Stomach (tissue), 9 donors: ENCODE measurements around the gene FAAP100. TPM values are rescaled to one million over a fixed set of nuclear protein-coding genes. Genes with fewer than 3 reads are reported as not detected.

Experiments used
- DNase-seq, 2 donors: peaks; one replicate each; pipeline versions ENCODE4 v3.0.0 to v3.0.0-alpha.2; 2013 to 2019
- H3K27ac ChIP-seq, 5 donors: fragments of 200-600 bp in 4 of 5; sonication (generic) in 4 of 5; one replicate each; pipeline ENCODE4 v1.5.1; 2013 to 2019; ENCODE audit warnings: mild to moderate bottlenecking in 1 of 5, moderate library complexity in 1 of 5
- H3K27me3 ChIP-seq, 3 donors: fragments of 200-600 bp; sonication (generic); one replicate each; pipeline ENCODE4 v1.5.1; 2017 to 2019; ENCODE audit warnings: mixed run types in 1 of 3
- H3K36me3 ChIP-seq, 4 donors: fragments of 200-600 bp; sonication (generic); 1 replicate in 3 of 4; 2 replicates in 1 of 4; pipeline ENCODE4 v1.5.1; 2016 to 2019
- H3K4me1 ChIP-seq, 4 donors: fragments of 200-600 bp; sonication (generic); one replicate each; pipeline ENCODE4 v1.5.1; 2016 to 2019
- H3K4me3 ChIP-seq, 4 donors: fragments of 200-600 bp; sonication (generic) in 3 of 4; one replicate each; pipeline ENCODE4 v1.5.1; 2016 to 2019; ENCODE audit warnings: mild to moderate bottlenecking in 1 of 4
- H3K9me3 ChIP-seq, 4 donors: fragments of 200-600 bp; sonication (generic); one replicate each; pipeline ENCODE4 v1.5.1; 2016 to 2019
- CTCF ChIP-seq, 7 experiments: fragments of 450-650 bp in 4 of 7; fragments of 200-600 bp in 3 of 7; sonication (generic) in 3 of 7; IDR thresholded peaks; one replicate each; pipeline ENCODE4 v1.5.1; 2016 to 2019; ENCODE audit warnings: antibody characterized with exemption in 7 of 7, control low read depth in 2 of 7, mild to moderate bottlenecking in 1 of 7
- EP300 ChIP-seq: sonication (generic); formaldehyde crosslinking; IDR thresholded peaks from one replicate; pipeline ENCODE4 v1.6.1; 2017; ENCODE audit warnings: antibody characterized with exemption
- POLR2A ChIP-seq, 4 donors: fragments of 450-650 bp; IDR thresholded peaks; one replicate each; pipeline ENCODE4 v1.6.1; 2016; ENCODE audit warnings: antibody characterized with exemption in 4 of 4, control low read depth in 2 of 4, mild to moderate bottlenecking in 1 of 4, moderate library complexity in 1 of 4
- POLR2AphosphoS5 ChIP-seq, 3 donors: sonication (generic); formaldehyde crosslinking; IDR thresholded peaks; one replicate each; pipeline ENCODE4 v1.6.1; 2016; ENCODE audit warnings: antibody characterized with exemption in 3 of 3
- WGBS, 5 donors: extraction: QIAGEN DNeasy Blood & Tissue Kit in 3 of 5; methylation state at CpG; one replicate each; pipeline versions ENCODE4 v1.1.5 to v1.1.7; 2013 to 2018; 5-methylcytosine and 5-hydroxymethylcytosine counted together
- intact Hi-C: fragments of 100-400 bp; cut with DNase I; formaldehyde crosslinking; loops from one replicate; pipeline ENCODE4 v1.15.1; 2023; ENCODE audit warnings: low total_unique reads
- polyA plus RNA-seq, 3 donors: library from polyadenylated mRNA; stranded (reverse); fragments of 200-250 nt; gene quantifications; one replicate each; pipeline ENCODE4 v1.2.3, GENCODE V29; 2013
- total RNA-seq, 5 donors: library from RNA; depleted of rRNA; stranded (reverse); fragments of >200 nt; gene quantifications; one replicate each; pipeline versions ENCODE4 v1.1.0 to v1.2.3, GENCODE V29; 2014 to 2016
- donor health status: healthy with polysubstance abuse.
- donor health status: Bipolar disorder and iron deficiency.
- donor health status: healthy.

Gene FAAP100
- total and polyA plus RNA-seq, 8 donors, result 11.9 to 130 (median 24.3) TPM

DNA sequence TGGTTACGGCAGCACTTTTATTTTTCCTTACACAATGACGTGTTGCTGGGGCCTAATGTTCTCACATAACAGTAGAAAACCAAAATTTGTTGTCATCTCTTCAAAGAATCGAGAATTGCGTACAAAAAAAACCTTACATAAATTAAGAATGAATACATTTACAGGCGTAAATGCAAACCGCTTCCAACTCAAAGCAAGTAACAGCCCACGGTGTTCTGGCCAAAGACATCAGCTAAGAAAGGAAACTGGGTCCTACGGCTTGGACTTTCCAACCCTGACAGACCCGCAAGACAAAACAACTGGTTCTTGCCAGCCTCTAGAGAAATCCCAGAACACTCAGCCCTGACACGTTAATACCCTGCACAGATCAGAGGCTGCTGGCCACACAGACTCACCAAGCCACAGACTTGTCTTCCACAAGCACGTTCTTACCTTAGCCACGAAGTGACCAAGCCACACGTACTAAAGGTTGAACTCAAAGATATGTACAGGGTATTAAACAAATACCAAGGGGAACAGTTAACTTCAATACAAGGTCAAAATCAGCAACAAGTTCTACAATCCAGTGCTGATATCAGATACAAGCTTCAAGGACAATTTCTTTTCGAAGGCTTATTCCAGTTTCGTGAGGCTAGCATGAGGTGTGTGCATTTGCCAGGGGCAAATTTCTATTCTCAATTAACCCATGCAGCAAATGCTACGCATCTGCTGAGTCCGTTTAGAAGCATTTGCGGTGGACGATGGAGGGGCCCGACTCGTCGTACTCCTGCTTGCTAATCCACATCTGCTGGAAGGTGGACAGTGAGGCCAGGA, 42.0 kb downstream of the FAAP100 start:
- H3K4me3 ChIP-seq, result peak overlapping the region; percentile 79 to 97 (median 89)
- TF ChIP-seq POLR2A (IDR thresholded peaks at IDR 0.05), result no peak
- peak in 2 of 3 donors; percentile 15 to 35 for TF ChIP-seq POLR2AphosphoS5 (IDR thresholded peaks at IDR 0.05)
- H3K27me3 ChIP-seq, result no peaks in the 10 kb centered on the region
- 3 to 5% (median 4%) methylated on average over 22 of the region's 22 CpGs for WGBS, 5 donors
- no peaks in the 10 kb centered on the region for H3K9me3 ChIP-seq
- H3K27ac ChIP-seq, result peak overlapping the region; percentile 93 to 100 (median 100)
- H3K36me3 ChIP-seq, result peaks cover 29 to 40% (median 36%) of the 10 kb centered on the region in 4 donors
- H3K4me1 ChIP-seq, result peaks cover 6 to 48% (median 30%) of the 10 kb centered on the region in 4 donors
- intact Hi-C loops, result no loop called here
- DNase-seq, result no peak

GRCh38 chr17:81509207-81509971, 42.8 kb downstream of the FAAP100 start:
- intact Hi-C loops, result no loop called here
- WGBS, 5 donors, result 12 to 16% (median 13%) methylated on average over 12 of the region's 12 CpGs
- H3K9me3 ChIP-seq, result no peaks in the 10 kb centered on the region

DNA sequence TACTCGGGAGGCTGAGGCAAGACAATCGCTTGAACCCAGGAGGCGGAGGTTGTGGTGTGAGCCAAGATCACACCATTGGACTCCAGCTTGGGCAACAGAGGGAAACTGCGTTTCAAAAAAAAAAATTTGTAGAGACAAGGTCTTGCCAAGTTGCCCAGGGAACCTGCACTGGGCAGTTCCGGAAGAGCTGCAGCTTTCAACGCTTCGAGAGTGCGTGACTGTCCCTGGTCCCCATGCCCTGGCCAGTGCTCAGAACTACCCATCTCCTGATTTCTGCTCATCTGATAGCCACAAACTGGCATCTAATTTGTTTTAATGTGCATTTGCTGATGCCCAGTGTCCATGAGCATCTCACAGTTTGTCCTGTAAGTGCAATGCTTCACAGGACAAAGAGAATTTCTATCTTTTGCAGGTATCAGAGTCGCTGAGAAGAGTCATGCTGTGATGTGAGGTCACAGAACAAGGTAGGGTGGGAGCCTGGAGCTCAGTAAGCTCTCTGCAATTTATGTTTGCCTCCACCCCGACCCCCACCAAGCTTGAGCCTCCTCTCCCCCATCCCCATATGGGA, 43.4 kb downstream of the FAAP100 start:
- H3K9me3 ChIP-seq, result no peaks in the 10 kb centered on the region
- H3K27me3 ChIP-seq, result no peaks in the 10 kb centered on the region
- peak overlapping the region; percentile 79 to 97 (median 89) for H3K4me3 ChIP-seq
- H3K27ac ChIP-seq, result peak overlapping the region; percentile 34 to 100 (median 100)
- intact Hi-C loops, result no loop called here
- no peak for DNase-seq
- 43 to 61% (median 54%) methylated on average over 9 to 10 of the region's 10 CpGs for WGBS, 5 donors
- peaks cover 29 to 40% (median 36%) of the 10 kb centered on the region in 4 donors for H3K36me3 ChIP-seq
- H3K4me1 ChIP-seq, result peaks cover 6 to 41% (median 28%) of the 10 kb centered on the region in 4 donors
- peak in 2 of 3 donors; percentile 21 to 86 for TF ChIP-seq POLR2AphosphoS5 (IDR thresholded peaks at IDR 0.05)
- no peak for TF ChIP-seq CTCF (IDR thresholded peaks at IDR 0.05)

More at GRCh38 chr17:81509207-81509971, 42.8 kb downstream of the FAAP100 start:
- H3K4me3 ChIP-seq, result peak overlapping the region; percentile 79 to 97 (median 89)
- TF ChIP-seq EP300 (no peak), POLR2A (IDR thresholded peaks at IDR 0.05) (peak in 1 of 4 donors; percentile 12), CTCF (IDR thresholded peaks at IDR 0.05) (no peak), POLR2AphosphoS5 (IDR thresholded peaks at IDR 0.05) (peak in 2 of 3 donors; percentile 22 to 40)
- peak overlapping the region; percentile 59 to 100 (median 100) for H3K27ac ChIP-seq
- DNase-seq, result peak in 1 of 2 donors; percentile 43
- H3K27me3 ChIP-seq, result no peaks in the 10 kb centered on the region
- peaks cover 6 to 46% (median 30%) of the 10 kb centered on the region in 4 donors for H3K4me1 ChIP-seq
- peaks cover 29 to 40% (median 36%) of the 10 kb centered on the region in 4 donors for H3K36me3 ChIP-seq

DNA sequence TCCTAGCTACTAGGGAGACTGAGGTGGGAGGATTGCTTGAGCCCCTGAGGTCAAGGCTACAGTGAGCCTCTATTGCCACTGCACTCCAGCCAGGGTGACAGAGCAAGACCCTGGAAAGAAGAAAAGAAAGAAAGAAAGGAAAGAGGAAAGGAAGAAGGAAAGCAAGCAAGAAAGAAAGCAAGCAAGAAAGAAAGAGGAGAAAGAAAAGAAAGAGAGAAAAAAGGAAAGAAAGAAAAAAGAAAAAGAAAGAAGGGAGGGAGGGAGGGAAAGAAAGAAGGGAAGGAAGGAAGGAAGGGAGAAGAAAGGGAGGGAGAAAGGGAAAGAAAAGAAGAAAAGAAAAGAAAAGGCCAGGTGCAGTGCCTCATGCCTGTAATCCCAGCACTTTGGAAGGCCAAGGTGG, 48.5 kb downstream of the FAAP100 start:
- TF ChIP-seq POLR2A (IDR thresholded peaks at IDR 0.05), result no peak
- TF ChIP-seq POLR2AphosphoS5 (IDR thresholded peaks at IDR 0.05), result no peak
- TF ChIP-seq CTCF (IDR thresholded peaks at IDR 0.05), result no peak
- no peak for TF ChIP-seq EP300
- Histone ChIP-seq H3K36me3 (peaks cover 0 to 3% (median 3%) of the 10 kb centered on the region in 4 donors), H3K9me3 (no peaks in the 10 kb centered on the region), H3K27me3 (peaks cover 0 to 9% (median 0%) of the 10 kb centered on the region in 3 donors), H3K27ac (no peak overlapping the region), H3K4me3 (no peak overlapping the region), H3K4me1 (peaks cover 0 to 5% (median 2%) of the 10 kb centered on the region in 4 donors)
- DNase-seq, result no peak
- intact Hi-C loops, result no loop called here
